ENCODE data around the gene YTHDC1.
"Not testable (repeated sequence)": the region's sequence is repeated elsewhere in the genome, so short reads cannot be mapped to it uniquely, and the experiment has no call there.

YTHDC1 gene

DNA sequence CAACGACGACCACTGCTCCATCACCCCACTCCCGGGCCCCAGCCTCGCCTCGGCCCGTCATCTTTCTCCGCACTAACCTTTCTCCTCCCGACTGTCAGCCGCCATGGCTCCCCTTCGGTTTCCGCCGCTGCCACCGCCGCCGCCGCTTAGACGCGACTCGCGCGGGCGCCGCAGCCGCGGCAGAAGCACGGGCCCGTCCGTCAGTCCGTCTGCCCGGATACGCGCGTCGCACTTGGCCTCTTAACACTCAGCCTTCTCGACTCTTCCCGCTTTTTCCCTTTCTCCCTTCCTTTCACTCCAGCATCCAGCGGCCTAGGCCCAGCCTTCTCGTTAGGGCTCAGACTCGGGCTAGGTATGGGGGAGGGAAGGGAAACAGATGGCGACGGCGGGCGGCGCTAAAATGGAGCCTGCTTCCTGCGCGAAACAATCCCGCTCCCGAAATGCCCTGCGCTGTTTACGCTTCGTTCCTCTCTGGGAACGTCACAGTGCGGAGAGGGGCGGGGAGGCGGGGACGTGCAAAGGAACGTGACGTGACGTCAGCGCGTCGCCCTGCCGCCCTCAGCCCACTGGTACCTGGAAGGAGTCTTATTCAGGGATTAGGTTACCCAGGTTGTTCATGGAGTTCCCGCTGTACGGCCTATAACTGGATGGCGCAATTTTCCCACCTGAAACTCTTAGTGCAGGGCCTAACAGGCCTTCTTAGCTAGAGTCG is at the start of gene YTHDC1:
Gene YTHDC1, minus strand, starts transcription at position 442 of the 712 bp plus-strand sequence. Its CDS starts 337 bp downstream, at position 105.
- peak; percentile 98 for DNase-seq (ENCODE audit: low spot score)

DNA sequence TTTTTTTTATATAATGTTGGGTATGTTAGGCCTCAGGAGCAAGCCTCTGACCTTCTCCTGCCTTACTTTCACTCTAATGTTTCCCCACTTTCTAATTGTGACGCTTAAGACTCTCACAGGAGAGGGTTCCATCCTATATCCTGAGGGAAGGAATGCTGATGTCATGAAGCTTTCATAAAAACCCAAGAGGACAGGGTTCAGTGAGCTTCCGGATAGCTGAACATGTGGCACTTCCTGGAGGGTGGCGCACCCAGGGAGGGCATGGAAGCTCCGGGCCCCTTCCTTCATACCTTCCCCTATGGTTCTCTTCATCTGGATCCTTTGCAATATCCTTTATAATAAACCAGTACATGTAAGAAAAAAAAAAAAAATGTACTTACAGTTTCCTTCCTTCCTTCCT is 49.4 kb upstream of the YTHDC1 start:
- no peak for DNase-seq (ENCODE audit: low spot score)

DNA sequence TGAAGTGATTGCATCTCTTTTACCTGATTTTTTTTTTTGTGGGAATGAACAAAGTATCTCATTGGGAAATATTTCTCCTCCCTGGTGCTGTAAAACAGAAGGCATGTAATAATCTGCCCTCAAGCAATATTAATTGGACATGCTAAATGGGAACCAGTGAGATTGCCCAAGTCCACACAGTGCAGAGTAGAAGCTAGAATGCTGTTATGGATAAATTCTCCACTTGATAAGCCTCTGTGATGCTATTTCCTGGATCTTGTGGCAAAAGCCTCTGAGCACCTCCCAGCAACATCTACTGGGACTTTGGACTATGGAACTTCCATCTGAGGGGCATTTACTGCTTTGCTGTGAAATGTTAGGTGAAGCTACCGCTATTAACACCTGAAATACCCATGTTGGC is 46.9 kb upstream of the YTHDC1 start:
- no peak for DNase-seq (ENCODE audit: low spot score)

DNA sequence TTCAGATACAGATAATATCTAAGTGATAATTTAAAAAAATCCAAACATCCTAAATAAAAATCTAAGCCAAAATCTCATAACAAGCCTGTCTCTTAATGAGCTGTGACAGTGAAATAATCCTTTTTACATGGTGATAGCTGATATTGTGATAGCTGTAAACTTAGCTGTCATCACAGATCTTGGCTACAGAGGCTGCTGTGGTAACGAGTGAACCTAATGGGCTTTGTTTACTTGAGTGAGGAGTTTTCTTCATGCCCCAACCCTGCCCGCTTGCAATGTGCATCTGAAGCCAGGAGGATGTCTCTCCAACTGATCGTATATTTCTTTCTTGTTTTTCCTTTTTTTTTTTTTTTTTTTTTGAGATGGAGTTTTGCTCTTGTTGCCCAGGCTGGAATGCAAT is 41.5 kb upstream of the YTHDC1 start:
- DNase-seq (ENCODE audit: low spot score) = no peak

DNA sequence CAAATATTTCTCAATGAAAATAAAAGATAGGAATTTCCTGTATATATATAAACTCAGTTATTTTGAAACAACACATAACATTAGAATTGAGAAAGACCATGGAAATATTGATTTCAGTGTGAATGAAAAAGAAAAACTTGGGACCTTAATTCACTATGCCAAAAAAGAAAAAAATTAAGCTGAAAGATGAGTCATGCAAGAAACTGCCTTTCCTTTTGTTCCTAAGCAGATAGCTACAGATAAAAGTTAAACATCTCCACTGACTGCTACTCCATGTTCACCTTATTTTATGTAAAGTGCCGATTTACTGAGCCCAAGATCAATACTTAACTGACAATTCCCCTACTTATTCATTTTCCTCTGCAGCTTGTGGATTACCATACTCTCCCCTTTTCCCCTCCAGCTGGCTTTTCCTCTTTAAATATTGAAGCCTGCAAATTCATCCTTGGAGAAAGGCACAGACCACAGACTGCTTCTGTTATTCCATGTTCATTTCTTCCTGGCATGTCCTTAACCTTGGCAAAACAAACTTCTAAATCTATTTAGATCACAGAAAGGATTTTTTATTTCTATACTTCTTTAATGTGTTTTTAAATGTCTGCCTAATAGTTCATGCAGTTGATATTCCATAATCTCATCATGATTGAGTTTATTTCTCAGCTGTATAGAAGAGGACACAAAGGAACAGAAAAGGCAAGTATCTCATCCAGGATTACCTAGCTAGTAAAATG is 40.5 kb upstream of the YTHDC1 start:
- DNase-seq (ENCODE audit: low spot score) = no peak

DNA sequence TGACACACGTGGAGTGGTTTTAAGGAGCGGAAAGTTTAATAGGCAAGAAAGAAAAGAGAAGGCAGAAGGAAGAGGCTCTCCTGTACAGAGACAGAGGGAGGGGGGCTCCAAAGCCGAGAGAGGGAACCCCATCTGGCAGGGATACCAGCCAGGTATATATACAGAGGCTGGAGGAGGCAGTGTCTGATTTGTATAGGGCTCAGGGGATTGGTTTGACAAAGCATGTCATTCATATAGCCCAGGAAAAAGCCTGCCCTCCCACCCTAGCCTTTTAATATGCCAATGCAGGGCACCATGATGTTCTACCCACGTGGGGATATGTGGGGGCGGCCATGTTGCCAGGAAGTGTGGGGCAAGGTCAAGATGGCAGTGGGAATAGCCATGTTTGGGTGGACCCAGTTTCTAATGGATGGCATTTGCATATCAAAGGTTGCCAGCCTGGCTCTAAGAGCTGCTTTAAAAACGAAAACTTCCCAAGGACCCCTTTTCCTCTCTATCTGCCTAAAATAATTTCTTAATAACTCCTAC is 39.6 kb upstream of the YTHDC1 start:
- not testable (repeated sequence) for DNase-seq (ENCODE audit: low spot score)

DNA sequence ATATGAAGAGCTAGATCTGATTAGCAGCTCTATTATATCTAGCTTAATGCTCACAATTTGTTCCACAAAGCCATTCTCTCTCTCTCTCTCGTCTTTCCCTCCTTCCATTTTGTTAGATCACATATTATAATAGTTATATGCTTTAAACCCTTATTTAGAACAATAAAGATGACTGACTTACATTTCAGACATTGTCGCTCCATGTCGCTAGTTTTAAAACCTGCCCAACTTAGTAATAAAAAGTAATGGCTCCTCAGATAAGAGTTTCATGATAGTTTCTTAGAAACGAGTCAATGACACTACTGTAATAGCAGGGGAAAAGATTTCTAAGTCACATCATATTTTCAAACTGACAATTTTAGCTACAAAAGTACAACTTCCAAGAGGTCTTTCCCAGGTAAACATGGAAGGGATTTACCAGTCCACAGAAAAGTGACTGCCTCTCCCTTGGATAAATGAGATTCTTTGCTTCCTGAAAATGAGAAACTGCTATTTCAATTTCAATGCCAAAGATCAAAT is 38.5 kb upstream of the YTHDC1 start:
- no peak for DNase-seq (ENCODE audit: low spot score)

DNA sequence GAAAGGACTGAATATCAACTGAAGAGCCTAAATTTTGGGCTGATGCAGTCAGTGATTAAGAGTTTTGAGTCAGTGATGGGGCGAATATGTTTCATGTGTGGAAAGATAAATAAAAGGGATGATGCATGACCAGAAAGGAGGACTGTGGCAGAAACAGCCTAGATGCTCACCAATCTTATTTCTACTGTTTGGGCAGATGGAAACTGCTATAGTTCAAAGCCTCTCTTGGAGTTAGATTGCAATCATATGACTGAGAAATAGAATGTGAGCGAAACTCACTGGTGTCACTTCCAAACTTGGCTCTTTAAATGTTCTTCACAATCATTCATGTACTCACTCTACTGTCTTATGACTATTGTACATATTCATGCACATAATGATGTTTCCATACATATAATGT is 35.4 kb upstream of the YTHDC1 start:
- no peak for DNase-seq (ENCODE audit: low spot score)

DNA sequence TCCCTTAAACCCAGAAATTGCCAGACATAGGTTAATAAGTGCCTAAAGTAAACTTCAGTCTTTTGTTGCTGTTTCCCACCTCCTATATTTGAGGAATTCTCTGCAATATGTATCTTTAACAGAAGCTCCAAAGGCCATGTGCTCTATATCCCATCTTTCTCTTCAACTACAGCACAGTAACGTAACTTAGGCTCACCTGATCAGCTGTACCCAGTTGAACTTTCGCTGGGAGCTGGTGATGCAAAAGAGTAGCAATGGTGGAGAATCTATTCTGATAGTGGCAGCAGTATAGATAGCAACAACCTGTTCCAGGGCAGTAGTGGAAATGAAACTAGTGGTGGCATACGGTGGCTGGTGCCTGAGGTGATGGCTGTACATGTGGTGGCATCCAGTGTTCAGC is 33.2 kb upstream of the YTHDC1 start:
- no peak for DNase-seq (ENCODE audit: low spot score)

DNA sequence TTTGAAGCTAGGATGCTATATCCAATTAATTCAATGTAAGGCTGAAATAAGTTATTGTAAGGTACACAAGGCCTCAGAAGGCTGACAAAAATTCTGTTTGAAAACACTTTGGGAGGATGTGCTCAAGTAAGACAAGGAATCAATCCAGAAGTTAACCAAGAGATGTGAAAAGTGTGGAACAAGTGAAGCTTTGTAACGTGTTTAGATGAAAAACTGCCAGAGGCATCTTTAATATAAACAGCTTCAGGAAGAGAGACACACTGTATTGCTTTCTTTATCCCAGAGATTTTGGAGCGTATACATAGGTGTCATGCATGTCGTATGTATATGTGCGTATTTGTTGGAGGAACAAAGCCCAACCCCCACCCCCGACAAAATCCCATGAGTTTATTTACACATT is 28.3 kb upstream of the YTHDC1 start:
- peak; percentile 78 for DNase-seq (ENCODE audit: low spot score)

DNA sequence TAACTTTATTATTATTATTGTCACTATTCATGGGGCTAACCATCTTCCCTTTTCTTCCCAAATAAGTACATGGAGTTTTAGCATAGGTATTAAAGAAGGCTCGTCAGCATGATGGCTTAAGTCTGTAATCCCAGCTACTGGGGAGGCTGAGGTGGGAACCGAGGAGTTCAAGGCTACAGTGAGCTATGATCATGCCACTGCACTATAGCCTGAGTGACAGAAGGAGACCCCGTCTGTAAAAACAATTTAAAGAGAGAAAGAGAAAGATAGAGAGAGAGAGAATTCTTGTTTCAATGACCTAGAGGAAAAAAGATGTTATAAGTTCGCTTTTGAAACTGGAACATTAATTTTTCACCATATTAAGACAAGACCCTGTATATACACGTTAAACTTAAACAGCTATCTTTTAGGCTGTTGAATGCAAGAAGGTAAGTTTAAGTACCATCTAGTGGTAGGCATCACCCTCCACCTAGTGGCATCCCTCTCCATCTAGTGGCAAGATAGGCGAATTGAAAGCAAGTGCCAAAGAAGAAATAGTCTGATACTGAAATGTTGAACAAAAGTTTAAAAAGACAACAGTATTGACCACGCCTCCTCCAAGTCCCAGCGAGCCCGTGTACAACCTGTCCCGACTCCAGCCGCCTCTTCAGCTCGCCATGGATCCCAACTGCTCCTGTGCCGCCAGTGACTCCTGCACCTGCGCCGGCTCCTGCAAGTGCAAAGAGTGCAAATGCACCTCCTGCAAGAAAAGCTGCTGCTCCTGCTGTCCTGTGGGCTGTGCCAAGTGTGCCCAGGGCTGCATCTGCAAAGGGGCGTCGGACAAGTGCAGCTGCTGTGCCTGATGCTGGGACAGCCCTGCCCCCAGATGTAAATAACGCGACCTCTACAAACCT is 26.0 kb upstream of the YTHDC1 start:
- DNase-seq (ENCODE audit: low spot score) = peak; percentile 78

DNA sequence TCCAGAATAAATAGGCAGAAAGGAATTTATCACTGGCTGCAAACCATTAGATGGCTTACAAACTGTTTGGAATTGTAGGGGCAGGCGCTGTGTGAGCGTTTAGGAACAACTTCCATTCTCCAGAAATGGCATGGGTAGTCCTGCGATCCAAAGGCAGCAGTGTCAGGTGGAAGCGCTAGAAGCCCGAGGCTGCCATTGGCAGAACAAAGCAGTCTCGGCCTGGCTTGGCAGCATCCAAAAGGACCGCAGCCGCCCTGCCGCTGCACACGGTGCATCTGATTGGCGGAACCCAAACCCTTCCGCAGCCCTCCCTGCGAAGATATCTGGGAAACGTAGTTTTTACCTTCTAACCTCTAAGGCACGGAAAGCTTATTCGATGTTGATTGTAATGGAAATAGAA is 23.6 kb upstream of the YTHDC1 start:
- no peak for DNase-seq (ENCODE audit: low spot score)

DNA sequence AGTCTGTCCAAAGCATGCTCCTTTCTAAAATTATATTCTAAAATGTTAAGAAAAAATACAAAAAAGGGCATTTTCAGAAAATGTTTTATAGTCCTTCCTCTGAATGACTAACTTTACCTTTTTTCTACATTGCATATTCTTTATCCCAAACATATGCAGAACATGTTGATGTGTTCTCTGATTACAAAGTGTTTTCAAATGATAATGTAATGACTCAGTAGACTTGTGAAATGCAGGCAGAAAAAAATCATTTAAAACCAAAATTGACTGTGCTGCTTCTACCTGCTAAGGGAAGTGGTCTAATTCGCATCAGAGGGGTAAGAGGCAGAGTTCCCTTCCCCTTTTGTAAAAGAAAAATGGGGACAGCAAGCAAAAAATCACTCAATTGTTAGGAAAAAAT is 22.7 kb upstream of the YTHDC1 start:
- no peak for DNase-seq (ENCODE audit: low spot score)

DNA sequence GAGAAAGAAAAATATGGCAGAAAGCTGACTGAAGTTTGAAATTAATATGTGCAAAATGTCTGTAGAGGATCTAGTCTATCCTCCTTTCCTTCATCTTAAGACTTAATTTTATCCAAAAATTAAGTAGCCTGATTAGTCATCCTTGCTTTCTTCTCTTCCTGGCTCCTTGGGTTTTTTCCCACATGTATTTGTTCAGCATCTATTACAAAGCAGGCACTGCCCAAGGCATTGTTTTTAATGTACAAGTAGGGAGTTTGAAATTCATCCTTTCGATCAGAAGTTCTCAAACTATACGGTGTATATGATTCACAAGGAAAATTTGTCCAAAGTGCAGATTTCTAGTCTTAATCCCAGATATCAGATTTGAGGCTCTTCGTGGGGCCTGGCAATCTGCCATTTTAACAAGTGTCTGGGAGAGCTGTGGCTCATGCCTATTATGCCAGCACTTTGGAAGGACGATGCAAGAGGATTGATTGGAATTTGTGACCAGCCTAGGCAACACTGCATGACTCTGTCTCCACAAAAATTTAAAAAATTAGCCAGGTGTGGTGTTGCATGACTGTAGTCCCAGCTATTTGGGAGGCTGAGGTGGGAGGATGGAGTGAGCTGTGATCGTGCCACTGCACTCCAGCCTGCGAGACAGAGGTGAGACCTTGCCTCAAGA is 19.4 kb upstream of the YTHDC1 start:
- no peak for DNase-seq (ENCODE audit: low spot score)

DNA sequence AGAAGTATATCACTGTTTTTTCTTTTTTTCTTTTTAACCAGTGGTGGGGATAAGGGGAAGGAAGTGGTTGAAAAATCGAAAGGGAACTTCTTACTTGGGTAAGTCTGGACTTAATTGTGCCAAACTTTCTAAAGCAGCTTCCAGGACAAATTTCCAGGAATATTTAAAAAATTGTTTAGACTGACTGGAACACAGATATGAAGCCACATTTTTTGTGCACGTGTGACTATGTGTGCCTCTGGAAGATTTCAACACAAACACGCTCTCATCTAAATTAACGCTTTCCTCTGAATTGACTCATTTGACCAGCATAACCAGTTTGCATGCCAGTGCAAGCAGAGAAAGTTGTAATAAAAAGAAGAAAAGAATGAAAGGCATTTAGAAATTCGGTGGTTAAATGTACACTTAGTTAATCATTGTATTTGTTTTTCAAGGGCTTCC is 18.8 kb upstream of the YTHDC1 start:
- DNase-seq (ENCODE audit: low spot score) = no peak

DNA sequence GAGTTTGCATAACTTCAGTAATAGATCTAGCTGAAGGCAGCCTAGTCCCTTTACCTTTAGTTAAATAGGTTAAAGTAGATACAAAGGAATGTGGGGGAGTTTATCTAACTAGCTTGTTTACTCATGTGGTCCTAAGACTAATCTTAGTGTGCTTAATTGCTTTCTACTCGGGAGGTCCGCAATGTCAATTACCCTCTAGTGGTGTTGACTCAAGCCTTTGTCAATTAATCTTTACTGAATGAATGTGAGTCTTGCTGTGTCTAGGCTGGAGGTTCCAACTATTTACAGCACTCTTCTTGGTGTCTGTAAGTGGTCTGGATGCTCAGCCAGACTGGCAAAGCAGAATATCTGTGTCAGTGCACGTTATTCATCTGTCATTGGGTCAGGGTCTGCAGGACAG is 17.9 kb upstream of the YTHDC1 start:
- no peak for DNase-seq (ENCODE audit: low spot score)

DNA sequence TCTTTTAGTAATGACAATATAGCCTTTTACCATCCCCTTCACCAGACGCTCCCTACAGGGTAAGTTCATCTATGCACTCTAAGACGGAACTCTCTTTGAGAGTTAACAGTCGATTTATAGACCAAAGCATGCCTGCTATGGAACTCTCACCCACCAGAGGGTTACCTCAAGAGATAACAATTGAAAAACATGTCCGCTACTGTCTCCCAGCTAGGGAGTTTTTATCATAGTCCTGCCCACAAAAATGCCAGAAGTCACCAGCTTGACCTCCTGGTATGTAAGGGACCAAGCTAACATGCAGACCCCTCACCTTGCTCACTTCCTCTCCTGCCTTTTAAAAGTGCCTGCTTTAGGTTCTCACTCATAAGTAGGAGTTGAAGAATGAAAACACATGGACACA is 16.7 kb upstream of the YTHDC1 start:
- DNase-seq (ENCODE audit: low spot score) = no peak

DNA sequence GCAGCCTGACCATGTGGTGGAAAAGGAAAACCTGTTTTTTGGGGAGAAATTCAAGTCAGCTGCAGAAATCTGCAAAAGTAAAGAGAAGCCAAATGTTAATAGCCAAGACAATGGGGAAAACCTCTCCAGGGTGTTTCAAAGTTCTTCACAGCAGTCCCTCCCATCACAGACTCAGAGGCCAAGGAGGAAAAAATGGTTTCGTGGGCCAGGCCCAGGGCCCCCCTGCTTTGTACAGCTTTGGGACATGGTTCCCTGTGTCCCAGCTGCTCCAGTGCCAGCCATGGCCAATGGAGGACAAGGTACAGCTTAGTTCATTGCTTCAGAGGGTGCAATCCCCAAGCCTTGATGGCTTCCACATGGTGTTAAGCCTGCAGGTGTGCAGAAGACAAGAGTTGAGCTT is 15.2 kb upstream of the YTHDC1 start:
- DNase-seq (ENCODE audit: low spot score) = no peak

DNA sequence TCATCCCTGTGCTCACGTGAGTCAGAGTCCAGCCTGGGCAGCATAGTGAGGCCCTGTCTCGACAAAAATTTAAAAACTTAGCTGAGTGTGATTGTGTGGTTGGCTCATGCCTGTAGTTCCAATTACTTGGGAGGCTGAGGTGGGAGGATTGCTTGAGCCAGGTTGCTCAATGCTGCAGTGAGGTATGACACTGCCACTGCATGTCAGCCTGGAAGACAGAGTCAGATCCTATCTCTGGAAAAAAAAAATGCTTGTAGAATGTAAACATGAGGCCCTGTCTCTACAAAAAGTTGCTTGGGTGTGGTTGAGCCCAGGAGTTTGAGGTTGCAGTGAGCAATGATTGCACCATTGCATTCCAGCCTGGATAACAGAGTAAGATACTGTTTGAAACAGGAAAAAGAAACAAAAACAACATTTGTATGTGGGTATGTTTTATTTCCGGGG is 11.3 kb upstream of the YTHDC1 start:
- no peak for DNase-seq (ENCODE audit: low spot score)

DNA sequence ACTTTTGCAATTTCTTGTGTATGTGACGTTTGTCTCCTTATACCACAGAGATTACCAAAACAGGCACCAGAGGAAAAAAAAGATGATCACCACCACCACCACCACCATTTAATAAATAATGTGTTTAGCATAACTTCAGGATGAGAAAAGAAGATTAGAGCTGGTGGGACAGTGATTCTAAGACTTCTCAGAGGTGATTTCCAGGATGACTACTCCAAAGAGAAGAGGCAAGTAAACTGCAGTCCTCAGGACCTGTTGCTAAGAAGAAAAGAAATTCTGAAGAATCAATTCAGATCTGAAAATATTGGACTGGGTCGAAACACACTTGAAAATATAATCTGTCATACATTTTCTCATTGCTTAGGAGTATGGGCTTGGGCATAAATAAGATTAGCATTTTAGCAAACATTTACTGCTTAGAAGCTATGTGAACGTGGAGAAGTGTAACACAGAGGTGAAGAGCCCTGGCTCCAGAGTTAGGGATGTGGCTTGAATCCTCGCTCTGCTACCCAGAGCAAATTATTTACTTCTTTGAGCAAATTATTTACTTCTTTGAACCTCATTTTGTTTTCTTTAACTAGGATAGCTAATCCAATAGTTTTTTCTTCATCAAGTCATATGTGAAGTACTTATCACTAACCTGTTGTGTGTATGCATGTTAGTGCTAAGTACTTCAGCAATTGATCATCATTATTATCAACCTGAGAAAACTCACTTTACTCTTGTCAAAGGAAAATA is 10.5 kb upstream of the YTHDC1 start:
- DNase-seq (ENCODE audit: low spot score) = no peak

DNA sequence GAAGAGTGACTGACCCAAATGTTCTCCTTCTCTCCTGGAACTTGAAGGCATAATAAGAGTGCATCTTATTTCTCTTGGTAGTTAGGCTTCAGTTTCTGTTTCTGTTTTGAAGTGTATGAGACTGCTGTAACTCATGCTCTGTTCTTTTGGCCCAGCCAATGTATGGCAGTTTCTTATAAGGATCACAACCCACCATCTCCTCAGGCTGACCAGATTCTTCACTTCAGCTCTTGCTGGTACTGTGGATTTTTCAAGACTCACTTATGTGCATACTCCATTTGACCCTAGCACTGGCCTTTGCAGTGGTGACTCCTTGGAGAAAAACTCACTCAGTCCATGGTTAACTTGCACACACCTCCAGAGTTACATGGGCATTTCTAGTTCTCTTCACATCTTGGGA is 9.6 kb upstream of the YTHDC1 start:
- DNase-seq (ENCODE audit: low spot score) = no peak
